Activated B cell treated with CpG ODN at 0.5 μM for 24 hours (primary cell): ENCODE results near the gene CHST15. TPM values are rescaled to one million over a fixed set of nuclear protein-coding genes. Genes with fewer than 3 reads are reported as not detected.

Source experiments
- ATAC-seq: fragments of 200-7000 bp; cut with Tn5 transposase; one replicate; pipeline ENCODE4 v1.10.0; 2021; ENCODE audit warnings: low read depth, mild to moderate bottlenecking, moderate library complexity
- CTCF ChIA-PET: fragments of 350-600 bp; sonication (Branson Sonifier 250); formaldehyde crosslinking; loops from one replicate; lab custom pipeline; 2021; ENCODE audit warnings: antibody characterized with exemption; lab: Charles Lee
- POLR2A ChIA-PET: fragments of 350-600 bp; sonication (Branson Sonifier 250); formaldehyde crosslinking; loops from one replicate; lab custom pipeline; 2021; ENCODE audit warnings: antibody characterized with exemption; lab: Charles Lee
- DNase-seq: peaks from one replicate; pipeline ENCODE4 v3.0.0; 2022
- H3K27ac Mint-ChIP-seq: one replicate; pipeline ENCODE4 v1.8.0; 2020; ENCODE audit warnings: mixed read lengths
- H3K27me3 Mint-ChIP-seq: one replicate; pipeline ENCODE4 v1.8.0; 2021; ENCODE audit warnings: mixed read lengths
- H3K36me3 Mint-ChIP-seq: one replicate; pipeline ENCODE4 v1.8.0; 2021; ENCODE audit warnings: low read depth, mixed read lengths
- H3K4me1 Mint-ChIP-seq: one replicate; pipeline ENCODE4 v1.8.0; 2021; ENCODE audit warnings: mixed read lengths
- H3K4me3 Mint-ChIP-seq: one replicate; pipeline ENCODE4 v1.8.0; 2020; ENCODE audit warnings: mild to moderate bottlenecking, mixed read lengths
- H3K9me3 Mint-ChIP-seq: one replicate; pipeline ENCODE4 v1.8.0; 2020; ENCODE audit warnings: mixed read lengths
- intact Hi-C: fragments of 100-400 bp; cut with micrococcal nuclease; formaldehyde crosslinking; loops from one replicate; pipeline ENCODE4 v1.15.1; 2024
- total RNA-seq: library from RNA; stranded (reverse); gene quantifications from 2 replicates; pipeline ENCODE4 v1.2.3, GENCODE V29; 2022
- TF ChIP-seq, protein P1 (sequence below): fragments of 200-600 bp; IDR thresholded peaks from one replicate; pipeline ENCODE4 v1.8.0; 2022; ENCODE audit warnings: antibody characterized with exemption, mild to moderate bottlenecking

Gene CHST15
- total RNA-seq, 1 donor from 2014 or later = 13.8 TPM

DNA sequence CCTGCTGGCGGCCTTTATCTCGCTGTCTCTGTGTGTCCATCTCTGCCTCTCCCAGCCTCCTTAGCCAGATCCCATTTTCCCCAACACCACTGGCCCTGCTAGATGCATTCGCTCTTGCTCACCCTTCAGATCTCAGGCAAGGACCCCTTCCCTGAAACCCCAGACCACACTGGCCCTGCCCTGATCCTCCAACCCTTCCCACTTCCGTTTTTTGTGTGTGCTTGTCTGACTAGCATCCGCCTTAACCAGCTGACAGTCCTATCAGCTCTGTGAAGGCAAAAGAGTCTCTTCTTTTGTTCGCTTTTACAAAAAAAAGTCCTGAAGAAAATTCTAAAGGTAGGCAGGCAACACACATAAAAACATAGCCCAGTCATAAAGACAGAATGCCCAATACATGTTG is 28.7 kb downstream of the CHST15 start:
- DNase-seq = no peak
- CTCF ChIA-PET = no interaction called here

DNA sequence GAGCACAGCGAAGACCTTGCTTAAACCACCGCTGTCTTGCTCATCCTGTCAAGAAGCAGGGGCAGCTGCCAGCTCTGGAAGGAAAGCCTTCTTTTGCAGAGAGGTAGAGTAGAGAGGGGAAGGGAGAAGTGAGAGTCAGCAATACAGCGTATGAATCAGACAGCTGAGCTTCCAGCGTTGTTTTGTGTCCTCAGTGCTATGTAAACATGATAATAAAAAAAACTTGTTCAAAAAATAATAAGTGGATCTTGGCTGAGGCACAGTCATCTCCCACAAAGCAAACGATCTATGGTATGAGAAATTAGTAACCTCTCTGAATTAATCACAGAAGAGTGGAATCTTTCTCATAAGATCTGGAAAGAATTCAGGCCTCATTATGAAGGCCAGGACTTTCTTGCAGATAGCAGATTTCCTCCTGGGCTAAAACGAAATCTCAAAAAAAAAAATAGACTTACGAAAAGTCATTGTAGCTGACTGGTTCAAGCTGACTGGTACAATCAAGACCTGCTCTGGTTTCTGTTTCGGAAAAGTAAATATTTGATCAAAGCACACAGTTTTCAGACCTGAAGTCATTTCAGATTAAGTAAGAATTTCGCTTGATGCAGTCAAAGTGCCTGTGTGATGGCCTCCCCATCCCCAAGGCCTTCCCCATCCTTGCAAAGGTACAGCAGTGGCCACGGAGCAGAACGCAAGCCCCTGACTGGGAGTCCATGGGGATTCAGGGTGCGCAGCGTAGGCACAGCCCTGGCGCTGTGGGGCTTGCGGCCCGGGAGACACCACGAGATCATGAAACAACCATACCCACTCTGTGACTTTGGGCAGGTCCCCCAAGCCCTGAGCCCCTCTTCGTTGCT is 29.4 kb downstream of the CHST15 start:
- Mint-ChIP-seq H3K4me3 (no peak overlapping the region), H3K4me1 (peaks cover 61% of the 10 kb centered on the region), H3K27ac (peak overlapping the region; percentile 87), H3K9me3 (no peaks in the 10 kb centered on the region), H3K36me3 (peaks cover 2% of the 10 kb centered on the region), H3K27me3 (no peaks in the 10 kb centered on the region)
- DNase-seq = no peak
- ChIA-PET CTCF (interaction anchor here (1.0 to 1.5 kb wide), 3 partner anchors 28 to 68 kb away, joined by 3 read pairs; no protein-coding TSS in a partner anchor), POLR2A (interaction anchor here (0.9 to 1.8 kb wide), 7 partner anchors 11 to 88 kb away, joined by 3 to 7 read pairs (median 4); partner anchors contain the start of gene CHST15)
- TF ChIP-seq, protein P1, sequence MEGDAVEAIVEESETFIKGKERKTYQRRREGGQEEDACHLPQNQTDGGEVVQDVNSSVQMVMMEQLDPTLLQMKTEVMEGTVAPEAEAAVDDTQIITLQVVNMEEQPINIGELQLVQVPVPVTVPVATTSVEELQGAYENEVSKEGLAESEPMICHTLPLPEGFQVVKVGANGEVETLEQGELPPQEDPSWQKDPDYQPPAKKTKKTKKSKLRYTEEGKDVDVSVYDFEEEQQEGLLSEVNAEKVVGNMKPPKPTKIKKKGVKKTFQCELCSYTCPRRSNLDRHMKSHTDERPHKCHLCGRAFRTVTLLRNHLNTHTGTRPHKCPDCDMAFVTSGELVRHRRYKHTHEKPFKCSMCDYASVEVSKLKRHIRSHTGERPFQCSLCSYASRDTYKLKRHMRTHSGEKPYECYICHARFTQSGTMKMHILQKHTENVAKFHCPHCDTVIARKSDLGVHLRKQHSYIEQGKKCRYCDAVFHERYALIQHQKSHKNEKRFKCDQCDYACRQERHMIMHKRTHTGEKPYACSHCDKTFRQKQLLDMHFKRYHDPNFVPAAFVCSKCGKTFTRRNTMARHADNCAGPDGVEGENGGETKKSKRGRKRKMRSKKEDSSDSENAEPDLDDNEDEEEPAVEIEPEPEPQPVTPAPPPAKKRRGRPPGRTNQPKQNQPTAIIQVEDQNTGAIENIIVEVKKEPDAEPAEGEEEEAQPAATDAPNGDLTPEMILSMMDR = no peak
- ATAC-seq = peak; percentile 74
- intact Hi-C loops = no loop called here

More for the DNA sequence above, 28.7 kb downstream of the CHST15 start:
- no peaks in the 10 kb centered on the region for H3K36me3 Mint-ChIP-seq
- no peaks in the 10 kb centered on the region for H3K27me3 Mint-ChIP-seq
- H3K4me3 Mint-ChIP-seq = peak overlapping the region; percentile 58
- H3K9me3 Mint-ChIP-seq = no peaks in the 10 kb centered on the region
- TF ChIP-seq, protein P1 = no peak
- H3K27ac Mint-ChIP-seq = peak overlapping the region; percentile 87
- POLR2A ChIA-PET = interaction anchor here (0.8 to 1.5 kb wide), 4 partner anchors 29 to 823 kb away, joined by 3 to 7 read pairs (median 4); partner anchors contain the start of gene CHST15
- intact Hi-C loops = no loop called here
- ATAC-seq = peak; percentile 61
- H3K4me1 Mint-ChIP-seq = peaks cover 68% of the 10 kb centered on the region

DNA sequence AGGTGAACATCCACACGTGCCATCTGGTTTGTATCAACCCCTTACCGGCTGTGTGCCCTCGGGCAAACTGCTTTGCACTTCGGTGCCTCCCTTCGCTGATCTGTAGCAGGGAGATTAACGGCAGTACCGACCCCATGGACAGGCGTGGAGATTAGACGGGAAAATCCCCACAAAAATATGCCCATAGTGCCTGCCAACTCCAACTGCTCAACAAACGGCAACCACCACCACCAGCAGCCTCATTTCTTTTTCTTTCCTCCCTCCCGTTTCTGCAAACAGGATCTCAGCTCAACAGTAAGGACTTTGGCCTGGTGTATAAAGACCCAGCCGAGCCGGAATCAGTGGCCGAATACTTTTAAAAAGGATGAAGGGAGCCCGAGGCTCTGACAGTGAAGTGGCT is 31.0 kb downstream of the CHST15 start:
- ChIA-PET CTCF (no interaction called here), POLR2A (interaction anchor here (1.6 kb wide), 1 partner anchor 30 kb away, joined by 4 read pairs; no protein-coding TSS in a partner anchor)

DNA sequence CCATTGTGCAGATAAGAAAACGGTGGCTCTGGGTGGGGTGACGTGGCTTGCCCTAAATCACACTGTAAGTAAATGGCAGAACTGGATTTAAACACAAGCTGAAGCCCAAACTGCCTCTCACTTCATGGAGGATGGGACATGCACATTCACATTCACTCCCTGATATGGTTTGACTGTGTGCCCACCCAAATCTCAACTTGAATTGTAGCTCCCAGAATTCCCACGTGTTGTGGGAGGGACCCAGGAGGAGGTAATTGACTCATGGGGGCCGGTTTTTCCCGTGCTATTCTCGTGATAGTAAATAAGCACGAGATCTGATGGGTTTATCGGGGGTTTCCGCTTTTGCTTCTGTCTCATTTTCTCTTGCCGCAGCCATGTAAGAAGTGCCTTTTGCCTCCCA is 32.4 kb downstream of the CHST15 start:
- TF ChIP-seq, protein P1 = no peak
- no peak overlapping the region for H3K27ac Mint-ChIP-seq

More for the DNA sequence above, 31.0 kb downstream of the CHST15 start:
- TF ChIP-seq, protein P1 = no peak
- H3K27me3 Mint-ChIP-seq = no peaks in the 10 kb centered on the region
- no peak overlapping the region for H3K27ac Mint-ChIP-seq
- DNase-seq (no peak), ATAC-seq (no peak)
- H3K36me3 Mint-ChIP-seq = peaks cover 2% of the 10 kb centered on the region
- intact Hi-C loops = no loop called here
- no peaks in the 10 kb centered on the region for H3K9me3 Mint-ChIP-seq
- H3K4me1 Mint-ChIP-seq = peaks cover 45% of the 10 kb centered on the region
- H3K4me3 Mint-ChIP-seq = no peak overlapping the region

DNA sequence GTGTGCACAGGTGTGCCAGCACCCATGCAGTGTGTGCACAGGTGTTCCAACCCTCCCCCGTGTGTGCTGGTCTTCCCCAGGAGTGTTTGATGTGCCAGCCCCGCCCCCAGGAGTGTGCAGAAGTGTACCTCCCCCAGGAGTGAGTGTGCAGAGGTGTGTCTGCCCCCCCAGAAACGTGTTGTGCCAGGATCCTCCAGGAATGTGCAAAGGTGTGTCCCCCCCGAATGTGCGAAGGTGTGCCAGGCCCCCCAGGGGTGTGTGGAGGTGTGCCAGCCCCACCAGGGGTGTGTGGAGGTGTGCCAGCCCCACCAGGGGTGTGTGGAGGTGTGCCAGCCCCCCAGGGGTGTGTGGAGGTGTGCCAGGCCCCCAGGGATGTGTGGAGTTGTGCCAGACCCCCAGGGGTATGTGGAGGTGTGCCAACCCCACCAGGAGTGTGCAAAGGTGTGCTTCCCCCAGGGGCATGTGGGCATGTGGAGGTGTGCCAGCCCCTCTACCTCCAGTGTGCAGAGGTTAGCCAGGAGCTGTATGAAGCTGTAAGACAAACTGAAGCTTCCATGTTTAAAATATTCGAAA is 33.2 kb downstream of the CHST15 start:
- H3K9me3 Mint-ChIP-seq = no peaks in the 10 kb centered on the region
- peaks cover 2% of the 10 kb centered on the region for H3K36me3 Mint-ChIP-seq

More for the DNA sequence above, 32.4 kb downstream of the CHST15 start:
- Mint-ChIP-seq H3K36me3 (peaks cover 2% of the 10 kb centered on the region), H3K9me3 (no peaks in the 10 kb centered on the region), H3K27me3 (no peaks in the 10 kb centered on the region), H3K4me1 (peaks cover 32% of the 10 kb centered on the region), H3K4me3 (no peak overlapping the region)
- intact Hi-C loops = no loop called here
- ChIA-PET POLR2A (no interaction called here), CTCF (interaction anchor here (1.2 kb wide), 1 partner anchor 66 kb away, joined by 4 read pairs; no protein-coding TSS in a partner anchor)
- DNase-seq = no peak
- no peak for ATAC-seq

More for the DNA sequence above, 33.2 kb downstream of the CHST15 start:
- ATAC-seq = no peak
- no peak overlapping the region for H3K4me3 Mint-ChIP-seq
- peaks cover 24% of the 10 kb centered on the region for H3K4me1 Mint-ChIP-seq
- TF ChIP-seq, protein P1 = no peak
- H3K27ac Mint-ChIP-seq = no peak overlapping the region
- no peaks in the 10 kb centered on the region for H3K27me3 Mint-ChIP-seq
- intact Hi-C loops = no loop called here
- DNase-seq = no peak
- POLR2A ChIA-PET = no interaction called here
- CTCF ChIA-PET = interaction anchor here (1.2 kb wide), 1 partner anchor 65 kb away, joined by 4 read pairs; no protein-coding TSS in a partner anchor
